ENCODE data around the gene WDR13.

DNA sequence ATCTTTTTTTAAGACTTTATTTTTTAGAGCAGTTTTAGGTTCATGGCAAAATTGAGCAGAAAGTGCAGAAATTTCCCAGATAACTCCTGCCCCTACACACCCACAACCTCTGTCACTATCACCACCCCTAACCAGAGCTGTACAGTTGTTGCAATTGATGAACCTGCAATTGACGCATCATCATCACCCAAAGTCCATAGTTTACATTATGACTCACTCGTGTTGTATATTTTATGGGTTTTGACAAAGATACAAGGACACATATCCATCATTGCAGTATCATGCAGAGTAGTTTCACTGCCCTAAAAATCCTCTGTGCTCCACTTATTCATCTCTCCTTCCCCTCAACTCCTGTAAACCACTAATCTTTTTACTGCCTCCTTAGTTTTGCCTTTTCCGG is 51.8 kb downstream of the WDR13 start:
- no peak for TF ChIP-seq POLR2A (IDR thresholded peaks at IDR 0.05)
- no peak for TF ChIP-seq POLR2AphosphoS5 (IDR thresholded peaks at IDR 0.05)
- TF ChIP-seq, protein P1, sequence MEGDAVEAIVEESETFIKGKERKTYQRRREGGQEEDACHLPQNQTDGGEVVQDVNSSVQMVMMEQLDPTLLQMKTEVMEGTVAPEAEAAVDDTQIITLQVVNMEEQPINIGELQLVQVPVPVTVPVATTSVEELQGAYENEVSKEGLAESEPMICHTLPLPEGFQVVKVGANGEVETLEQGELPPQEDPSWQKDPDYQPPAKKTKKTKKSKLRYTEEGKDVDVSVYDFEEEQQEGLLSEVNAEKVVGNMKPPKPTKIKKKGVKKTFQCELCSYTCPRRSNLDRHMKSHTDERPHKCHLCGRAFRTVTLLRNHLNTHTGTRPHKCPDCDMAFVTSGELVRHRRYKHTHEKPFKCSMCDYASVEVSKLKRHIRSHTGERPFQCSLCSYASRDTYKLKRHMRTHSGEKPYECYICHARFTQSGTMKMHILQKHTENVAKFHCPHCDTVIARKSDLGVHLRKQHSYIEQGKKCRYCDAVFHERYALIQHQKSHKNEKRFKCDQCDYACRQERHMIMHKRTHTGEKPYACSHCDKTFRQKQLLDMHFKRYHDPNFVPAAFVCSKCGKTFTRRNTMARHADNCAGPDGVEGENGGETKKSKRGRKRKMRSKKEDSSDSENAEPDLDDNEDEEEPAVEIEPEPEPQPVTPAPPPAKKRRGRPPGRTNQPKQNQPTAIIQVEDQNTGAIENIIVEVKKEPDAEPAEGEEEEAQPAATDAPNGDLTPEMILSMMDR (IDR thresholded peaks at IDR 0.05), result no peak
- no peak for TF ChIP-seq EP300 (IDR thresholded peaks at IDR 0.05)

Measured in stomach (tissue), 4 donors.